ENCODE results near the gene ZNF22.

ZNF22 gene

GRCh38 chr10:45000752-45001380 is at the start of gene ZNF22:
Gene ZNF22 (plus strand): TSS chr10:45000923. CDS start chr10:45003369, 2,446 bp downstream.
- DNase-seq = peak; percentile 78

- DNase-seq = no peak
Observed at GRCh38 chr10:44951576-44952226, 49.0 kb upstream of the ZNF22 start.

- DNase-seq = no peak
Observed at GRCh38 chr10:44952779-44953231, 47.9 kb upstream of the ZNF22 start.

GRCh38 chr10:44954042-44954441 is 46.7 kb upstream of the ZNF22 start:
- no peak for DNase-seq

GRCh38 chr10:44954962-44955361 is 45.8 kb upstream of the ZNF22 start:
- no peak for DNase-seq

- DNase-seq = no peak
Observed at GRCh38 chr10:44955413-44956070, 45.2 kb upstream of the ZNF22 start.

- no peak for DNase-seq
Observed at GRCh38 chr10:44956226-44956625, 44.5 kb upstream of the ZNF22 start.

- DNase-seq = no peak
Observed at GRCh38 chr10:44956717-44957706, 43.7 kb upstream of the ZNF22 start.

- no peak for DNase-seq
Observed at GRCh38 chr10:44958196-44958897, 42.4 kb upstream of the ZNF22 start.

GRCh38 chr10:44958898-44959246 is 41.9 kb upstream of the ZNF22 start:
- no peak for DNase-seq

- peak; percentile 93 for DNase-seq
Observed at GRCh38 chr10:44959247-44960087, 41.3 kb upstream of the ZNF22 start, which contains the start of gene RASSF4. Gene RASSF4 (plus strand): TSS chr10:44959802. CDS start chr10:44970203, 10,401 bp downstream.

GRCh38 chr10:44960088-44960460 is 40.6 kb upstream of the ZNF22 start:
- DNase-seq = no peak

- DNase-seq = no peak
Observed at GRCh38 chr10:44960482-44961229, 40.1 kb upstream of the ZNF22 start.

GRCh38 chr10:44961230-44961571 is 39.5 kb upstream of the ZNF22 start:
- no peak for DNase-seq

- DNase-seq = no peak
Observed at GRCh38 chr10:44961931-44962750, 38.6 kb upstream of the ZNF22 start.

GRCh38 chr10:44962870-44963738 is 37.6 kb upstream of the ZNF22 start:
- DNase-seq = no peak

- DNase-seq = no peak
Observed at GRCh38 chr10:44963772-44964633, 36.7 kb upstream of the ZNF22 start.

- no peak for DNase-seq
Observed at GRCh38 chr10:44965104-44965503, 35.6 kb upstream of the ZNF22 start.

Data from CD4-positive, alpha-beta T cell treated with Interleukin-10 for 1 hour (primary cell).